Common myeloid progenitor, CD34-positive (primary cell): ENCODE data around the gene FAM53B.

Source experiments
- CTCF ChIA-PET: fragments of 350-600 bp; sonication (Branson Sonifier 250); formaldehyde crosslinking; loops from one replicate; lab custom pipeline; 2021; ENCODE audit warnings: antibody characterized with exemption; lab: Charles Lee
- POLR2A ChIA-PET: fragments of 350-600 bp; sonication (Branson Sonifier 250); formaldehyde crosslinking; loops from one replicate; lab custom pipeline; 2021; ENCODE audit warnings: antibody characterized with exemption; lab: Charles Lee
- DNase-seq, 3 donors: peaks; one replicate each; pipeline versions ENCODE4 v3.0.0 to v3.0.0-alpha.2; 2013
- H3K27ac ChIP-seq, 2 experiments: 1 replicate in 1 of 2; 2 replicates in 1 of 2; pipeline ENCODE4 v1.7.0; 2013; ENCODE audit warnings: inconsistent platforms in 2 of 2, low read length in 2 of 2, mild to moderate bottlenecking in 2 of 2, low read depth in 1 of 2, moderate library complexity in 1 of 2; ENCODE audit not compliant: severe bottlenecking in 2 of 2, insufficient read depth in 1 of 2, poor library complexity in 1 of 2
- H3K27me3 ChIP-seq, 5 experiments: replicated peaks in 2 of 5; 1 replicate in 3 of 5; 2 replicates in 2 of 5; pipeline versions ENCODE4 v1.6.1 to v1.7.0; 2013; ENCODE audit warnings: low read length in 4 of 5, mild to moderate bottlenecking in 2 of 5, moderate library complexity in 2 of 5, inconsistent platforms in 1 of 5; ENCODE audit not compliant: insufficient read depth in 5 of 5, control insufficient read depth in 4 of 5
- H3K36me3 ChIP-seq, 4 experiments: 1 replicate in 2 of 4; 2 replicates in 2 of 4; pipeline versions ENCODE4 v1.6.1 to v1.7.0; 2013; ENCODE audit warnings: low read length in 3 of 4, control low read depth in 1 of 4, mild to moderate bottlenecking in 1 of 4; ENCODE audit not compliant: control insufficient read depth in 4 of 4, insufficient read depth in 4 of 4
- H3K4me1 ChIP-seq, 4 experiments: 1 replicate in 3 of 4; 2 replicates in 1 of 4; pipeline versions ENCODE4 v1.6.1 to v1.7.1; 2013; ENCODE audit warnings: low read length in 3 of 4, mild to moderate bottlenecking in 3 of 4, control low read depth in 1 of 4, inconsistent platforms in 1 of 4, moderate library complexity in 1 of 4; ENCODE audit not compliant: control insufficient read depth in 4 of 4, insufficient read depth in 4 of 4; ENCODE audit errors: control extremely low read depth in 1 of 4
- H3K4me3 ChIP-seq, 7 experiments: 1 replicate in 4 of 7; 2 replicates in 3 of 7; pipeline versions ENCODE4 v1.5.1 to v1.7.0; 2013; ENCODE audit warnings: mild to moderate bottlenecking in 7 of 7, low read length in 6 of 7, moderate library complexity in 6 of 7, inconsistent platforms in 2 of 7, low read depth in 2 of 7, control low read depth in 1 of 7; ENCODE audit not compliant: insufficient read depth in 4 of 7, control insufficient read depth in 1 of 7; ENCODE audit errors: extremely low read depth in 1 of 7
- H3K9me3 ChIP-seq, 5 experiments: 1 replicate in 4 of 5; 2 replicates in 1 of 5; pipeline versions ENCODE4 v1.6.1 to v1.7.1; 2013; ENCODE audit warnings: low read length in 4 of 5, mild to moderate bottlenecking in 2 of 5, inconsistent platforms in 1 of 5, low read depth in 1 of 5, moderate library complexity in 1 of 5; ENCODE audit not compliant: control insufficient read depth in 4 of 5, insufficient read depth in 2 of 5; ENCODE audit errors: control extremely low read depth in 1 of 5
- WGBS: methylation state at CpG from one replicate; pipeline ENCODE4 v1.1.5; 2013; ENCODE audit not compliant: insufficient coverage; 5-methylcytosine and 5-hydroxymethylcytosine counted together

The FAM53B gene

GRCh38 chr10:124706462-124707143 lies 37.6 kb downstream of the FAM53B start:
- ChIA-PET CTCF (interaction anchor here (1.0 to 10.2 kb wide), 9 partner anchors 10 to 75 kb away, joined by 3 to 109 read pairs (median 5); no protein-coding TSS in a partner anchor), POLR2A (no interaction called here)
- Histone ChIP-seq H3K4me3 (no peak overlapping the region), H3K27me3 (no peaks in the 10 kb centered on the region), H3K9me3 (no peaks in the 10 kb centered on the region), H3K36me3 (peaks cover 5 to 46% (median 22%) of the 10 kb centered on the region in 4 experiments), H3K27ac (no peak overlapping the region), H3K4me1 (peaks cover 7 to 55% (median 33%) of the 10 kb centered on the region in 4 experiments)
- WGBS = 99% methylated on average over 9 of the region's 9 CpGs
- no peak for DNase-seq

DNA sequence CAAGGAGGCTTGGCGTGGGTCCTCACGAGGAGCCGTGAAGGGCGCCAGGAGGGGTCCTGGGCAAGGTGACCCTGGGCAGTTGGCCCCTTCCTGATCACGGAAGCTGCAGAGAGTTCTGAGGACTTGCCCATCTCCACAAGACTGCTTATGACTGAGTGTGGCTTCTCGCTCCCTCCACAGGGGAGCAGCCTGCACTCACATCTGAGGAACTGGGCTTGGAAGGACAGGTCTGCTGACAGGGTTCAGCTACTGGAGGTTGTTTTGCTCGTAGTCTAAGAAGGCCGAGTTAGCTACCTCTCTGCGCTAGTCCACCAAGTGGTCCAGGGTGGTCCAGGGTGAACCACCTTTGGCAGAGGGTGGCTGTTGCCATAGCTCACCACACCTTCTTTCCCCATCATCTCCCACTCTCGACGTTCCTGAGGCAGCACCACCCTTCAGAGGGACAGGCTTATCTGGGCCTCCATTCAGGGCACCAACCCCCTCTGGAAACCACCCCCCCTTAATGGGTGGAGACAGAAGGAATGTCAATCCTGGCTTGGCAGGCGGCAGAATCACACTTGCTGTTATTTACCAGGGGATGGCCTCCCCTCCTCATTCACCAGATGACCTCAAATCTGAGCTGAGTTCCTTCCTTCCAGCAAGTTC lies 38.2 kb downstream of the FAM53B start:
- POLR2A ChIA-PET = interaction anchor here (0.5 kb wide), 1 partner anchor 12 kb away, joined by 3 read pairs; no protein-coding TSS in a partner anchor
- Histone ChIP-seq H3K36me3 (peaks cover 5 to 53% (median 23%) of the 10 kb centered on the region in 4 experiments), H3K4me1 (peaks cover 7 to 60% (median 40%) of the 10 kb centered on the region in 4 experiments), H3K27ac (no peak overlapping the region), H3K4me3 (no peak overlapping the region), H3K9me3 (no peaks in the 10 kb centered on the region), H3K27me3 (no peaks in the 10 kb centered on the region)
- DNase-seq = peak in 1 of 3 donors; percentile 39
- WGBS = 97% methylated on average over 10 of the region's 12 CpGs
- CTCF ChIA-PET = interaction anchor here (1.3 to 10.2 kb wide), 9 partner anchors 9 to 74 kb away, joined by 3 to 109 read pairs (median 5); no protein-coding TSS in a partner anchor

- Histone ChIP-seq H3K9me3 (no peaks in the 10 kb centered on the region), H3K27me3 (no peaks in the 10 kb centered on the region), H3K4me3 (no peak overlapping the region), H3K36me3 (peaks cover 5 to 53% (median 23%) of the 10 kb centered on the region in 4 experiments), H3K27ac (no peak overlapping the region), H3K4me1 (peaks cover 7 to 65% (median 43%) of the 10 kb centered on the region in 4 experiments)
- CTCF ChIA-PET = interaction anchor here (1.3 to 10.2 kb wide), 8 partner anchors 9 to 73 kb away, joined by 3 to 109 read pairs (median 5); no protein-coding TSS in a partner anchor
- 100% methylated on average over 7 of the region's 9 CpGs for WGBS
- POLR2A ChIA-PET = interaction anchor here (0.5 kb wide), 1 partner anchor 12 kb away, joined by 3 read pairs; no protein-coding TSS in a partner anchor
- no peak for DNase-seq
Observed at GRCh38 chr10:124705381-124705740, 38.8 kb downstream of the FAM53B start.

GRCh38 chr10:124704428-124705380 lies 39.5 kb downstream of the FAM53B start:
- no peak overlapping the region for H3K4me3 ChIP-seq
- H3K27me3 ChIP-seq = no peaks in the 10 kb centered on the region
- ChIA-PET POLR2A (no interaction called here), CTCF (interaction anchor here (0.6 to 10.2 kb wide), 9 partner anchors 8 to 37 kb away, joined by 3 to 109 read pairs (median 5); no protein-coding TSS in a partner anchor)
- DNase-seq = no peak
- peaks cover 7 to 71% (median 43%) of the 10 kb centered on the region in 4 experiments for H3K4me1 ChIP-seq
- 100% methylated on average over 10 of the region's 11 CpGs for WGBS
- peaks cover 5 to 59% (median 25%) of the 10 kb centered on the region in 4 experiments for H3K36me3 ChIP-seq
- no peaks in the 10 kb centered on the region for H3K9me3 ChIP-seq
- no peak overlapping the region for H3K27ac ChIP-seq

DNA sequence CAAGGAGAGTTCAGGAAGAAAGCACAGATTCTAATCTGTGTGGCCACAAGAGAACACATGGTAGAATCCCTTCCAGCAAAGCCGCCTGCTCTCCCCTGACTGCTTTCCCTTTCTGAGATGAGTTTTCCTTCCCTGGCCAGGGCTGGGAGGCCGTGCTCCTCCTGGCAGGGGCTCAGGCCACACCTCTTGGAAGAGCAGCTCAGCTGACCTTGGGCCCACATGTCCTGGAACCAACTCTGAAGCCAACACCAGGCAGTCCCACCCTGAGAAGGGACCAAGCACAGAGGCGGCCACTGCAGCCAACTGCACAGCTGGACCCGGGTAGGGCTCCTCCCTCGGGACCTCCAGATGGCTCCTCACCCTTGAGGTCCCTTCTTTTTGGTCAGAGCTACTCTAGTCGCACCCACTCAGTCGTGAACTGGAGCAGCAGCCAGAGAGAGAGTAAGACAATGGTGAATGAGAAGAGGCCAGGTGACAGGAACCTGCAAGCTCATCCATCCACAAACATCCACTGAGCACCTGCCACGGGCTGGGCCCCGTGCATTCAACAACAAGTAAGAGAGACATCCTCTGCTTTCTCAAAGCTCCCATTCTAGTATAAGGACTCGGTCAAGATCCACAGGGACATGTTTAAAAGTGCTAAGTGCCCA lies 40.3 kb downstream of the FAM53B start:
- Histone ChIP-seq H3K4me1 (peaks cover 6 to 73% (median 37%) of the 10 kb centered on the region in 4 experiments), H3K4me3 (no peak overlapping the region), H3K27ac (no peak overlapping the region), H3K36me3 (peaks cover 5 to 67% (median 26%) of the 10 kb centered on the region in 4 experiments), H3K9me3 (no peaks in the 10 kb centered on the region), H3K27me3 (no peaks in the 10 kb centered on the region)
- WGBS = 98% methylated on average over 4 of the region's 10 CpGs
- DNase-seq = no peak
- CTCF ChIA-PET = interaction anchor here (0.6 to 10.2 kb wide), 6 partner anchors 9 to 38 kb away, joined by 3 to 109 read pairs (median 8); no protein-coding TSS in a partner anchor
- POLR2A ChIA-PET = no interaction called here

GRCh38 chr10:124703372-124703771 lies 40.8 kb downstream of the FAM53B start:
- no peaks in the 10 kb centered on the region for H3K27me3 ChIP-seq
- no peak overlapping the region for H3K4me3 ChIP-seq
- CTCF ChIA-PET = interaction anchor here (1.2 to 10.2 kb wide), 4 partner anchors 10 to 38 kb away, joined by 3 to 109 read pairs (median 25); no protein-coding TSS in a partner anchor
- no peak overlapping the region for H3K27ac ChIP-seq
- DNase-seq = no peak
- peaks cover 5 to 71% (median 26%) of the 10 kb centered on the region in 4 experiments for H3K36me3 ChIP-seq
- POLR2A ChIA-PET = no interaction called here
- 100% methylated on average over 5 of the region's 7 CpGs for WGBS
- no peaks in the 10 kb centered on the region for H3K9me3 ChIP-seq
- H3K4me1 ChIP-seq = peaks cover 4 to 73% (median 32%) of the 10 kb centered on the region in 4 experiments
